ENCODE measurements around the gene KNTC1. TPM values are rescaled to one million over a fixed set of nuclear protein-coding genes. Genes with fewer than 3 reads are reported as not detected.

Gene KNTC1
- total and polyA plus RNA-seq, 2 of the 8 experiments (the other 6 are each of a cell fraction or from before 2014, with no cell fraction given), result 52.7 to 80.2 TPM

- Histone ChIP-seq H3K4me1 (replicated peaks in 1 of 4; ENCODE audit: control insufficient read depth in 3 of 4, insufficient read depth in 4 of 4, low read length in 3 of 4) (no peaks in the 10 kb centered on the region), H3K23me2 (ENCODE audit: low read depth, low read length) (no peaks in the 10 kb centered on the region), H4K8ac (ENCODE audit: extremely low read depth, insufficient read depth, low read length) (no peak overlapping the region), H3K18ac (ENCODE audit: extremely low read depth, low read length) (no peak overlapping the region), H2BK12ac (ENCODE audit: low read depth, low read length) (no peak overlapping the region), H3K14ac (ENCODE audit: insufficient read length) (no peak overlapping the region), H4K91ac (replicated peaks; ENCODE audit: insufficient read length, low read length) (no peak overlapping the region), H3K9ac (replicated peaks in 1 of 4; ENCODE audit: extremely low read depth in 1 of 4, low read depth in 3 of 4, low read length in 3 of 4) (no peak overlapping the region), H4K20me1 (replicated peaks in 1 of 2; ENCODE audit: control insufficient read depth in 1 of 2, insufficient read depth in 2 of 2, low read length in 2 of 2) (peaks cover 0 to 2% of the 10 kb centered on the region in 2 experiments), H3K56ac (replicated peaks; ENCODE audit: insufficient read length, low read depth, low read length) (no peak overlapping the region), H3K4me3 (ENCODE audit: extremely low read depth in 1 of 4, insufficient read depth in 2 of 4, low read depth in 3 of 4, low read length in 4 of 4) (no peak overlapping the region), H2AFZ (ENCODE audit: low read length) (no peak overlapping the region), H3K36me3 (ENCODE audit: control insufficient read depth in 2 of 4, insufficient read depth in 4 of 4, low read length in 3 of 4) (peaks cover 15 to 68% (median 57%) of the 10 kb centered on the region in 4 experiments), H3K4ac (replicated peaks; ENCODE audit: insufficient read length, low read depth, low read length) (no peak overlapping the region), H3K4me2 (ENCODE audit: insufficient read depth in 1 of 2, low read depth in 2 of 2, low read length in 2 of 2) (no peak overlapping the region), H2BK15ac (ENCODE audit: low read length) (no peak overlapping the region), H2AK5ac (ENCODE audit: low read depth, low read length) (no peak overlapping the region), H3K79me2 (ENCODE audit: control insufficient read depth in 1 of 2, insufficient read depth in 2 of 2, low read length in 2 of 2) (no peaks in the 10 kb centered on the region), H2BK5ac (ENCODE audit: low read depth, low read length) (no peak overlapping the region), H3K23ac (ENCODE audit: insufficient read length) (no peak overlapping the region), H3K9me3 (ENCODE audit: insufficient read depth in 2 of 2, low read depth in 1 of 2, low read length in 1 of 2) (no peaks in the 10 kb centered on the region), H4K5ac (ENCODE audit: insufficient read length, low read depth, low read length) (no peak overlapping the region), H3K79me1 (ENCODE audit: low read depth, low read length) (no peaks in the 10 kb centered on the region), H3K27ac (ENCODE audit: low read depth, low read length) (no peak overlapping the region), H2BK20ac (ENCODE audit: low read length) (no peak overlapping the region), H3K27me3 (replicated peaks in 1 of 4; ENCODE audit: control insufficient read depth in 3 of 4, extremely low read depth in 1 of 4, insufficient read depth in 3 of 4, low read length in 3 of 4) (no peaks in the 10 kb centered on the region), H2BK120ac (replicated peaks; ENCODE audit: low read depth, low read length) (no peak overlapping the region)
- 89% methylated on average over 5 of the region's 5 CpGs; no CpG with 5 or more reads in 1 of the 2 experiments for WGBS, 2 experiments (ENCODE audit: extremely low coverage in 1 of 2, insufficient coverage in 1 of 2, insufficient read length in 1 of 2, insufficient replicate concordance in 2 of 2, low coverage in 1 of 2, low lambda C conversion rate in 2 of 2, missing lambda C conversion rate in 1 of 2)
- DNase-seq (ENCODE audit: low read depth in 1 of 2, low spot score in 2 of 2) (no peak), FAIRE-seq (no peak)
- ChIA-PET CTCF (ENCODE audit: partially characterized antibody) (no interaction called here), POLR2A (ENCODE audit: partially characterized antibody) (interaction anchor here (1.0 to 1.2 kb wide), 2 partner anchors 19 to 62 kb away, joined by 3 read pairs; no protein-coding TSS in a partner anchor)
- TF ChIP-seq SUZ12 (IDR thresholded peaks at IDR 0.05; ENCODE audit: low read length) (no peak), CTCF (IDR thresholded peaks at IDR 0.05; ENCODE audit: control extremely low read depth in 1 of 3, insufficient read depth in 1 of 3, low read depth in 1 of 3, low read length in 3 of 3) (no peak), ASH2L (IDR thresholded peaks at IDR 0.05; ENCODE audit: low read length) (no peak), POU5F1 (IDR thresholded peaks at IDR 0.05; ENCODE audit: low read depth, low read length) (no peak), TAF7 (optimal IDR thresholded peaks at IDR 0.05; ENCODE audit: borderline replicate concordance, low read depth, low read length) (no peak), CBX8 (IDR thresholded peaks at IDR 0.05; ENCODE audit: borderline replicate concordance, low read depth, low read length) (no peak), HDAC6 (IDR thresholded peaks at IDR 0.05; ENCODE audit: low read depth, low read length) (no peak)
Measured at GRCh38 chr12:122610207-122610606, 83.2 kb downstream of the KNTC1 start.
